ENCODE results near the gene SLC4A4. TPM values are rescaled to one million over a fixed set of nuclear protein-coding genes. Genes with fewer than 3 reads are reported as not detected.
"Not testable (repeated sequence)": the region's sequence is repeated elsewhere in the genome, so short reads cannot be mapped to it uniquely, and the experiment has no call there.

SLC4A4 gene
- total and polyA plus RNA-seq, 2 of the 8 experiments (the other 6 are each of a cell fraction or from before 2014, with no cell fraction given) = 0.67 to 2.8 TPM

GRCh38 chr4:71408961-71409360 lies 70.1 kb downstream of the SLC4A4 start:
- H3K23me2 ChIP-seq (ENCODE audit: low read depth, low read length); H2AFZ ChIP-seq (ENCODE audit: low read length); H3K4ac ChIP-seq (replicated peaks; ENCODE audit: insufficient read length, low read depth, low read length); H2BK5ac ChIP-seq (ENCODE audit: low read depth, low read length); H3K9me3 ChIP-seq (ENCODE audit: insufficient read depth in 2 of 2, low read depth in 1 of 2, low read length in 1 of 2); H3K4me2 ChIP-seq (ENCODE audit: insufficient read depth in 1 of 2, low read depth in 2 of 2, low read length in 2 of 2); H4K91ac ChIP-seq (replicated peaks; ENCODE audit: insufficient read length, low read length); H4K20me1 ChIP-seq (replicated peaks in 1 of 2; ENCODE audit: control insufficient read depth in 1 of 2, insufficient read depth in 2 of 2, low read length in 2 of 2); H3K4me1 ChIP-seq (replicated peaks in 1 of 4; ENCODE audit: control insufficient read depth in 3 of 4, insufficient read depth in 4 of 4, low read length in 3 of 4); H3K79me1 ChIP-seq (ENCODE audit: low read depth, low read length); H3K27ac ChIP-seq (ENCODE audit: low read depth, low read length); H2AK5ac ChIP-seq (ENCODE audit: low read depth, low read length); H2BK120ac ChIP-seq (replicated peaks; ENCODE audit: low read depth, low read length); H3K23ac ChIP-seq (ENCODE audit: insufficient read length); H3K36me3 ChIP-seq (ENCODE audit: control insufficient read depth in 2 of 4, insufficient read depth in 4 of 4, low read length in 3 of 4); H2BK12ac ChIP-seq (ENCODE audit: low read depth, low read length); H2BK20ac ChIP-seq (ENCODE audit: low read length); H3K9ac ChIP-seq (replicated peaks in 1 of 4; ENCODE audit: extremely low read depth in 1 of 4, low read depth in 3 of 4, low read length in 3 of 4); H2BK15ac ChIP-seq (ENCODE audit: low read length); H3K79me2 ChIP-seq (ENCODE audit: control insufficient read depth in 1 of 2, insufficient read depth in 2 of 2, low read length in 2 of 2); DNase-seq (ENCODE audit: low read depth in 1 of 2, low spot score in 2 of 2); H4K8ac ChIP-seq (ENCODE audit: extremely low read depth, insufficient read depth, low read length); FAIRE-seq; H4K5ac ChIP-seq (ENCODE audit: insufficient read length, low read depth, low read length); H3K14ac ChIP-seq (ENCODE audit: insufficient read length); H3K27me3 ChIP-seq (replicated peaks in 1 of 4; ENCODE audit: control insufficient read depth in 3 of 4, extremely low read depth in 1 of 4, insufficient read depth in 3 of 4, low read length in 3 of 4); POLR2A ChIA-PET (ENCODE audit: partially characterized antibody); H3K56ac ChIP-seq (replicated peaks; ENCODE audit: insufficient read length, low read depth, low read length); H3K4me3 ChIP-seq (ENCODE audit: extremely low read depth in 1 of 4, insufficient read depth in 2 of 4, low read depth in 3 of 4, low read length in 4 of 4); CTCF ChIA-PET (ENCODE audit: partially characterized antibody); H3K18ac ChIP-seq (ENCODE audit: extremely low read depth, low read length): not testable (repeated sequence)

All from H1 (cell line).